Uterus (tissue), 4 donors: ENCODE results near the gene C14orf180. TPM values are rescaled to one million over a fixed set of nuclear protein-coding genes. Genes with fewer than 3 reads are reported as not detected.

Experiments used
- DNase-seq, 2 donors: peaks; one replicate each; pipeline ENCODE4 v3.0.0-alpha.2; 2019 to 2020
- H3K27ac ChIP-seq, 2 donors: fragments of 200-600 bp; sonication (generic); 1 replicate in 1 of 2; 2 replicates in 1 of 2; pipeline ENCODE4 v1.5.1; 2016 to 2018
- H3K27me3 ChIP-seq, 2 donors: fragments of 200-600 bp; sonication (generic); one replicate each; pipeline ENCODE4 v1.5.1; 2018 to 2019; ENCODE audit warnings: control low read depth in 1 of 2
- H3K36me3 ChIP-seq, 2 donors: fragments of 200-600 bp; sonication (generic); one replicate each; pipeline ENCODE4 v1.5.1; 2019; ENCODE audit warnings: control low read depth in 1 of 2
- H3K4me1 ChIP-seq, 2 donors: fragments of 200-600 bp; sonication (generic); one replicate each; pipeline ENCODE4 v1.5.1; 2018 to 2019; ENCODE audit warnings: control low read depth in 1 of 2
- H3K4me3 ChIP-seq, 2 donors: fragments of 200-600 bp; sonication (generic); 1 replicate in 1 of 2; 2 replicates in 1 of 2; pipeline ENCODE4 v1.5.1; 2018 to 2019; ENCODE audit warnings: mild to moderate bottlenecking in 1 of 2
- H3K9me3 ChIP-seq, 2 donors: fragments of 200-600 bp; sonication (generic); one replicate each; pipeline ENCODE4 v1.5.1; 2019; ENCODE audit warnings: control low read depth in 1 of 2
- POLR2A ChIP-seq, 2 donors: fragments of 450-650 bp; IDR thresholded peaks; one replicate each; pipeline ENCODE4 v1.6.1; 2016; ENCODE audit warnings: antibody characterized with exemption in 2 of 2, mild to moderate bottlenecking in 1 of 2, moderate library complexity in 1 of 2
- intact Hi-C: fragments of 100-400 bp; cut with DNase I; formaldehyde crosslinking; loops from one replicate; pipeline ENCODE4 v1.15.1; 2023; ENCODE audit warnings: low total_unique reads
- total RNA-seq, 4 donors: library from RNA; depleted of rRNA in 3 of 4; stranded (reverse); fragments of >200 nt in 3 of 4; gene quantifications; one replicate each; pipeline versions ENCODE4 v1.1.0 to v1.2.4, GENCODE V29; 2014 to 2023
- TF ChIP-seq, protein P1 (sequence below), 4 experiments: fragments of 200-600 bp in 2 of 4; fragments of 450-650 bp in 2 of 4; sonication (generic) in 2 of 4; IDR thresholded peaks; one replicate each; pipeline ENCODE4 v1.5.1; 2016 to 2019; ENCODE audit warnings: antibody characterized with exemption in 4 of 4, mild to moderate bottlenecking in 2 of 4, moderate library complexity in 1 of 4
- donor health status: DM: yes; HTN: yes; CAD: no.

Gene C14orf180
- total RNA-seq, 4 donors from 2014 or later = 0.21 to 2.1 (median 0.26) TPM; not detected in 1

- TF ChIP-seq, protein P1, sequence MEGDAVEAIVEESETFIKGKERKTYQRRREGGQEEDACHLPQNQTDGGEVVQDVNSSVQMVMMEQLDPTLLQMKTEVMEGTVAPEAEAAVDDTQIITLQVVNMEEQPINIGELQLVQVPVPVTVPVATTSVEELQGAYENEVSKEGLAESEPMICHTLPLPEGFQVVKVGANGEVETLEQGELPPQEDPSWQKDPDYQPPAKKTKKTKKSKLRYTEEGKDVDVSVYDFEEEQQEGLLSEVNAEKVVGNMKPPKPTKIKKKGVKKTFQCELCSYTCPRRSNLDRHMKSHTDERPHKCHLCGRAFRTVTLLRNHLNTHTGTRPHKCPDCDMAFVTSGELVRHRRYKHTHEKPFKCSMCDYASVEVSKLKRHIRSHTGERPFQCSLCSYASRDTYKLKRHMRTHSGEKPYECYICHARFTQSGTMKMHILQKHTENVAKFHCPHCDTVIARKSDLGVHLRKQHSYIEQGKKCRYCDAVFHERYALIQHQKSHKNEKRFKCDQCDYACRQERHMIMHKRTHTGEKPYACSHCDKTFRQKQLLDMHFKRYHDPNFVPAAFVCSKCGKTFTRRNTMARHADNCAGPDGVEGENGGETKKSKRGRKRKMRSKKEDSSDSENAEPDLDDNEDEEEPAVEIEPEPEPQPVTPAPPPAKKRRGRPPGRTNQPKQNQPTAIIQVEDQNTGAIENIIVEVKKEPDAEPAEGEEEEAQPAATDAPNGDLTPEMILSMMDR (IDR thresholded peaks at IDR 0.05) = no peak
- TF ChIP-seq POLR2A (IDR thresholded peaks at IDR 0.05) = no peak
- DNase-seq = no peak
- Histone ChIP-seq H3K27me3 (no peaks in the 10 kb centered on the region), H3K27ac (no peak overlapping the region), H3K9me3 (no peaks in the 10 kb centered on the region), H3K4me1 (no peaks in the 10 kb centered on the region), H3K36me3 (no peaks in the 10 kb centered on the region), H3K4me3 (no peak overlapping the region)
- intact Hi-C loops = loop anchor here (5.0 kb wide), 1 partner anchor 562 kb away; no protein-coding TSS in a partner anchor
Measured at GRCh38 chr14:104639471-104639870, 59.9 kb downstream of the C14orf180 start.

Other genes with a start within 250 kb of the C14orf180 start
- gene TMEM179, start 25.0 kb downstream of the C14orf180 start, total RNA-seq = 1 to 10 TPM in 1 of 4 donors, not detected in 3; 2.3 TPM
- 10 to 100 TPM; 13.5 to 79.4 (median 44.6) TPM for gene INF2, start 109.9 kb downstream of the C14orf180 start, total RNA-seq
- 10 to 100 TPM in 1 of 4 donors, 1 to 10 TPM in 1, not detected in 2; 7.0 to 11.7 TPM for gene ADSS1, start 144.5 kb downstream of the C14orf180 start, total RNA-seq
- gene SIVA1, start 173.4 kb downstream of the C14orf180 start, total RNA-seq = 100 to 1,000 TPM in 3 of 4 donors, 10 to 100 TPM in 1; 79.4 to 366 (median 239) TPM
- 100 to 1,000 TPM in 2 of 4 donors, 10 to 100 TPM in 2; 42.9 to 121 (median 101) TPM for gene AKT1, start 216.0 kb downstream of the C14orf180 start, total RNA-seq
- 1 to 10 TPM in 3 of 4 donors, under 1 TPM in 1; under 0.01 to 8.4 (median 3.9) TPM for gene ZBTB42, start 221.3 kb downstream of the C14orf180 start, total RNA-seq